RKO (cell line): Measurements from ENCODE around the gene INPP5A.
"Not testable (repeated sequence)": the region's sequence is repeated elsewhere in the genome, so short reads cannot be mapped to it uniquely, and the experiment has no call there.

Experiments used
- DNase-seq: peaks from one replicate; pipeline ENCODE4 v3.0.0-alpha.2; 2016; ENCODE audit warnings: low spot score

The INPP5A gene

DNA sequence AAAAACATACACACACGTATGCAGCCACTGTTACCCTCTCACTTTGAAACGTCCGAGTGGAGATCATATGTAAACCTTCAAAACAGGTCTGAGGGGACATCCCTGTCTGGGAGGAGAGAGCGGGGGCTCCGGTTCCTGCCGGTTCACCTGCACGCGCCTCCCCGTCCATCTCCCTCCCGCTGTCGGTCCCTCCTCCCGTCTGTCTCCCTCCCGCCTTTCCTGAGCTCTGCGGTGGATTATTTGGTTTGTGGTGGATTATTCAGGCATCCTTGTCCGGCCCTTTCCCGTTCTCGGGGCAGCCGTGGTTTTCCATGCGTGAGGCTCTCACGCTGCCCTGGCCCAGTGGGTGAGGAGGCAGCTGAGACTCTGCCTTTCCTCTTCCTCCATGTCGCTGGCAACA is 188.6 kb downstream of the INPP5A start:
- no peak for DNase-seq

DNA sequence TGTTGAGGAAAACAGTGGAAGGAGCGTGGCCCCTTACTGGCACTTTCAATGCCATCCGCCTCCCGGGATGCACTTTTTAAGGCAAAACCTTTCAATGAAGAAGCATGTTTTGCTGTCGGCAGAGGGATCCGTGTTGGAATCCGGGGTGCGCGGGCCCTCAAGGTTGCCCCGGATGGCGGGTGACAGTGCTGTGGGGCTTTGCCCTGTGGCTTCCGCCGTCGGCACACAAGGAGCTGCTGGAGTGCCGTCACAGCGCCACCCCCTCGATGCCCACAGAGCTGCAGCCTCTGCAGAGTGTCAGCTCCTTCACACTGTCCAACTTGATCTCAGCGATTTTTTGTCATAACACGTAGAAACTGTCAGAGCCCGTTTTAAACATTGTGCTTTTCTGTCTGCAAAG is 189.4 kb downstream of the INPP5A start:
- no peak for DNase-seq

- no peak for DNase-seq
Measured at GRCh38 chr10:132727411-132727810, 189.8 kb downstream of the INPP5A start.

GRCh38 chr10:132728321-132728720 is 190.7 kb downstream of the INPP5A start:
- no peak for DNase-seq

DNA sequence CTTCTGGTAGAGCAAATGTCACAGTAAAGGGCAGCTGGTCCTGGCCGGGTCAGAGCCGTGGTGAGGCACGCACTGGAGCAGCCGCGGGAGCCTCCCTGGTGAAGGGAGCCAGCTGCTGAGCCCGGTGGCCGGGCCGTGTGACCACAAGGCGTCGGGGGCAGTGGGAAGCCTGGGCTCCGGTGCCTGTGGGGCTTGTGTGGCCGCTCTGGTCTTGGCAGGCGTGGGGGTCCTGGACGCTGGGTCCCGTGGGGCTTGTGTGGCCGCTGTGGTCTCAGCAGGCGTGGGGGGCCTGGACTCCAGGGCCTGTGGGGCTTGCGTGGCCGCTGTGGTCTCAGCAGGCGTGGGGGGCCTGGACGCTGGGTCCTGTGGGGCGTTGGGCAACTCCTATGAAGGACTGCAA is 191.2 kb downstream of the INPP5A start:
- DNase-seq: no peak

DNA sequence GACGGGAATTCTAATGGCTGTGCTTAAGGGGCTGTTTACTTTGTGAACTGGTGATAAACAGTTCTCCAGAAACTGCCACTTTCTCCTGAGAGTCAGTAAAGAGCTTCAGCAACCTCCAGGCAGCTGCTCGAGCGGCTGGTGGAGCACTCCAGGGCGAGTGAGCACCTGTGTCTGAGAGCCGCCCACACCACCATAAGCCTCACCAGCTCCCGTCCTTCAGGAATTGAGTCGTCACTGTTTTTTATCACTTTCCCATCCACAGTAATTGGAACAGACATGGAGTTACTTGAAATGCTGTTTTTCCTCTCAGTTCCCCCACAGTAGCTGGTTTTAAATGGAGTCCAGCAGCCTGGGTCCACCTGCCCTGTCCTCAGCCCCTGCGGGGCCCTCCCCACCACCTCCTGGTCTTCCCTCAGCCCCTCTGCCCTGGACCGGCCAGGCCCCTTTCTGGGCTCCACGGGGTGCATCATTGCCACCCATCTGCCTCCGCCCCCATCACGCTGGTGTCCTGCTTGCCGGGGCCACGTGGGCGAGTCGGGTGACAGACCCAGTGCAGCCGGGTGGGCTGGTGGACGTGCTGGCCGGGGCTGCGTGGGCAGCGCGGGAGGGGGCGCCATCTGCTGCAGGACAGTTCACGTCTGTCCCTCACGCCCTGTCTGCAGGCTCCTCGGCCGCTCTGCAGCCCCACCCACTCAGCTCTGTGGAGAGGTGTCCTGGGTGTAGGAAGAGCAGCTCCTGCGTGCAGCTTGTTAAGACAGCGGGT is 192.4 kb downstream of the INPP5A start:
- DNase-seq: no peak

- DNase-seq: no peak
Measured at GRCh38 chr10:132730573-132730953, 193.0 kb downstream of the INPP5A start.

DNA sequence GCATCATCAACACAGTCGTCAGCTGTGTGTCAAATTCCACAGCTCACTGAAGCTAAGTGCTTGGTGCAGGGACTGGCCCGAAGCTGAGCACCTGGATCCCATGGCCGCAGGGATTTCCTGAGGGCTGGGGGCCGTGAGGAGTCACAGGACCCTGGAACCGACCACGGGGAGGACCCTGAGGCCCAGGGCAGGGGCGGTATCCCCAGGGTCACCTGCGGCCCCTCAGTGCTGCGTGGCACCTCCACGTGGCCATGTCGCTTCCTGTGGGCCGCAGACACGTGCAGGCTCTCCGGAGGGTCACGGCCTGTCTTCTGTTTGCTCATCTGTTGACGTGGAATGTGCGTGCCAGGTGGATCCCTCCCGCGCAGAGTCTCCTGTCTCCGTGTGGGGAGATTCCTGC is 194.9 kb downstream of the INPP5A start:
- DNase-seq: no peak

GRCh38 chr10:132733926-132734325 is 196.3 kb downstream of the INPP5A start:
- DNase-seq: no peak

- DNase-seq: no peak
Measured at GRCh38 chr10:132735341-132735775, 197.8 kb downstream of the INPP5A start.

GRCh38 chr10:132735923-132736391 is 198.4 kb downstream of the INPP5A start:
- DNase-seq: no peak

GRCh38 chr10:132737390-132738048 is 199.9 kb downstream of the INPP5A start:
- no peak for DNase-seq

GRCh38 chr10:132738454-132739224 is 201.1 kb downstream of the INPP5A start:
- no peak for DNase-seq

GRCh38 chr10:132739225-132739613 is 201.6 kb downstream of the INPP5A start:
- DNase-seq: no peak

DNA sequence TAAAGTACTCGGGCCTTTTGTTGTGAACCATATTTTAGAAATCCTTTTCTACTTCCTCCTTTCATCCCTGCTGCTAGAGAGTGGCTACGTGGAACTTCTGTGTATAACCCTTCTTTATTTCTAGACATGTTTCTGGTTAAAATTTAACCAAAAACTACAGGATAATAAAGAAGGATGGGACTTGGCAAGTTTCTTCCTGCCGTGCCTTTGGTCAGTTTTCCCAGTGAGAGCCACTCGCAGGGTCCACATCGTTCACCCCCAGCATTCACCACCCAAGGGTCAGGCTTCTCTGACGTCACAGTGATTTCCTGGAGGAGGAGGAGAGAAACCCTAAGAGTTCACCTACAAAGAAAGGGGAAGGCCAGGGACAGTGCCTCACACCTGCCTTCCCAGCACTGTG is 203.0 kb downstream of the INPP5A start:
- no peak for DNase-seq

DNA sequence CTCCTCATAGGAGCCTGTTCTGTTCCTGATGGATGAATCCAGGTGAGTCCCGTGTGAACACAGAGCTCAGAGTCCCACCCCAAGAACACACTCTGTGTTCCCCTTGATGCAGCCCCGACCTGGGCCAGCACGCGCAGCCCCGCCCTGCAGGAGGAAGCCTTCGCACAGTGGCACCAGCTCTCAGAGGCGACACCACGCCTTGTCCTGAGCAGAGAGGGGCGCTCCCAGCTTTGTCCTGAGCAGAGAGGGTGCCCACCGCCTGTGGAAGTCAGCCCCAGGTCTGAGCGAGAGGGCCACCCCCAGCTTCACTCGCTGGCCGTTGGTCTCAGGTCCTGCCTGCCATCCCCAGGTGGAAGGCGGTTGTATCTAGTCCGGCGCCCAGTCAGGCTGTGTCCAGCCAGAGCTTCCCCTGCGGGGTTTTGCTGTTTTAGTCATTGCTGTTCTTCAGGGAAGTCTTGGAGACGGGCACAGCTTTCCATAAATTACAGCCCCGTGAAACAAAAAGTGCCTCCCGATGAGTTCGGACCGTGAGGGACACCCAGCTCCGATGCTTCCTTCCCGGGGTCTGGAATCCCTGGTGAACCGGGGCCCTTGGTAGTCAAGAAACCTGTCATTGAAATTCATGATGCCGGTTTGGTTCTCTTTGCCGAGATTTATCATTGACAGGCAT is 204.7 kb downstream of the INPP5A start:
- DNase-seq: no peak

DNA sequence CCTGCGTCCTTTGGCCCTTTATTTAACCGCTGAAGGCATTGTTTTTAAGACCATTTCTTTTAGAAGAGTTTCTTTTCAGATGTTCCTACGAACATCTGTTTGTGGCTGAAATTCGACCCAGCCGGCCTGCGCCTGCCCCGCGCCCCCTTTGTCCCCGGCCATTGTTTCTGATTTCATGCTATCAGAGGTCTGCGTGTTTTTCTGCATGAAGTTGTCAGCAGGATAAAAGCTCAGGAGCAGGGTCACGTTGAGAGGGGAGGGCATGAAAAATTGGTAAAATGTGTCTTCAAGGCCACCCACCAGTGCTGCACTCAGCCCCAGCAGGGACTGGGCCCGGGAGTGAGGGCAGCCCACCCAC is 205.2 kb downstream of the INPP5A start:
- no peak for DNase-seq

- DNase-seq: not testable (repeated sequence)
Measured at GRCh38 chr10:132743196-132743924, 205.8 kb downstream of the INPP5A start.

DNA sequence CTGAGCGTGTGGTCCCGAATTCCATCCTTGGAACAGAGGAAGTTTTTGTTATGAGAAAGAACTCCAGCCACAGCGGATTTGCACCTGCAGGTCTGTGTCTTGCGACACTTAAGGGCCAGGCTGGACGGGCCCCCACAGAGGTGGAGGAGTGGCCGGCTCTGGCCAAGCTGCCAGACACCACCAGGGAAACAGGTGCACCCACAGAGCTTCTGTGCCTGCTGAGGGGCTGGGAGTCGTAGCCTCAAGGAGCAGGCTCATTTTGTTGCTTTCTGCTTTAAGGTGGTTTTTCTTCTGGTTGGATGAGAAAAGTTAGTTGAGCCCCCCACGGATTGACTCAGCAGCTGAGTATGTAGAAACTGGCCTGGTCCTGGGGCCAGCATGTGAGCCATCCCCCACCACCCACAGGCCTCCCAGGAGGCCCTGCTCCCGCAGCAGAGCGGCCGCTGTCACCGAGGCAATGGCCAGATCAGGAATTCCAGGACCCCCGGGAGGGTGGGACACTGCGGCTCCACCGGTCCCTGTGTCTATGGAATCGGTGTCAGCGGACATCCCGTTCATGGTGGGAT is 206.4 kb downstream of the INPP5A start:
- DNase-seq: no peak

DNA sequence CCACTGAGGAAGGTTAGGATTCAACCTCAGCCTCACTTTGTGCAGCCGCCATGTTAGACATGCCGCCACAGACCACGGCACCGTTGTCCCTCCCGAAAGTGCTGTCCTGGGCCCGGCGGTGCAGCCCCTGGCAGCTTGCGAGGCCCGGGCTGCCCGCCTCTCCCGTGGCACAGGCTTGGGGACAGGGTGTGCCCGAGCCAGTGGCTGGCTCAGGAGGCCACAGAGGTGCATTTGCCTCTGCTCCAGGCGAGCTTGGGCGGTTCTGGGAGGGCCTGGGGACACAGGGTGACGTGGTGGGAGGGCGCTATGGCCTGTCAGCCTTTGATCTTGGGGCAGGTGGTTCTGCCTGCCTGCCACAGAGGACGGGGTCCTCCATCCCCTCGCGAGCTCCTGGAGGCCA is 207.3 kb downstream of the INPP5A start:
- no peak for DNase-seq

- no peak for DNase-seq
Measured at GRCh38 chr10:132745511-132745910, 207.9 kb downstream of the INPP5A start.
